Endodermal cell (in vitro differentiated cells): ENCODE results near the gene RNU4-1. TPM values are rescaled to one million over a fixed set of nuclear protein-coding genes. Genes with fewer than 3 reads are reported as not detected.
A peak's percentile ranks its signal among the peaks of the same experiment; 100 is the strongest.

Experiments
- DNase-seq: peaks from one replicate; pipeline ENCODE4 v3.0.0-alpha.2; 2017
- H3K27ac ChIP-seq: 2 replicates; pipeline ENCODE4 v1.5.1; 2013; ENCODE audit warnings: mild to moderate bottlenecking, low read depth, low read length, moderate library complexity
- H3K27me3 ChIP-seq: 2 replicates; pipeline ENCODE4 v1.6.1; 2013; ENCODE audit warnings: mild to moderate bottlenecking, low read length, moderate library complexity; ENCODE audit not compliant: insufficient read depth, control insufficient read depth, poor library complexity, severe bottlenecking
- H3K36me3 ChIP-seq: 2 replicates; pipeline ENCODE4 v1.7.0; 2013; ENCODE audit warnings: mild to moderate bottlenecking, low read length, moderate library complexity; ENCODE audit not compliant: control insufficient read depth, insufficient read depth
- H3K4me1 ChIP-seq: one replicate; pipeline ENCODE4 v1.7.0; 2013; ENCODE audit warnings: low read length; ENCODE audit not compliant: control insufficient read depth, insufficient read depth
- H3K4me3 ChIP-seq: 2 replicates; pipeline ENCODE4 v1.5.1; 2013; ENCODE audit warnings: mild to moderate bottlenecking, low read length, moderate library complexity
- H3K9ac ChIP-seq: 2 replicates; pipeline ENCODE4 v1.6.1; 2013; ENCODE audit warnings: mild to moderate bottlenecking, low read length, moderate library complexity; ENCODE audit not compliant: poor library complexity, severe bottlenecking; ENCODE audit errors: extremely low read depth
- H3K9me3 ChIP-seq: 2 replicates; pipeline ENCODE4 v1.6.1; 2013; ENCODE audit warnings: mild to moderate bottlenecking, low read length, moderate library complexity; ENCODE audit not compliant: control insufficient read depth
- H3K27ac Mint-ChIP-seq: 2 replicates; pipeline ENCODE4 v1.8.0; 2020; ENCODE audit warnings: mixed read lengths
- H3K27me3 Mint-ChIP-seq: 2 replicates; pipeline ENCODE4 v1.8.0; 2021; ENCODE audit warnings: mild to moderate bottlenecking, mixed read lengths; ENCODE audit not compliant: insufficient read depth
- H3K36me3 Mint-ChIP-seq: 2 replicates; pipeline ENCODE4 v1.8.0; 2020; ENCODE audit warnings: low read depth, mixed read lengths
- H3K4me1 Mint-ChIP-seq: 2 replicates; pipeline ENCODE4 v1.8.0; 2020; ENCODE audit warnings: mixed read lengths
- H3K4me3 Mint-ChIP-seq: 2 replicates; pipeline ENCODE4 v1.8.0; 2020; ENCODE audit warnings: mild to moderate bottlenecking, moderate library complexity, mixed read lengths
- H3K9me3 Mint-ChIP-seq: 2 replicates; pipeline ENCODE4 v1.8.0; 2020; ENCODE audit warnings: mild to moderate bottlenecking, mixed read lengths
- CTCF ChIP-seq: fragments of 200-600 bp; sonication (generic); conservative IDR thresholded peaks from 2 replicates; pipeline ENCODE4 v1.5.0; 2021; ENCODE audit warnings: antibody characterized with exemption, mild to moderate bottlenecking
- WGBS, 2 experiments: methylation state at CpG; one replicate each; pipeline versions ENCODE4 v1.1.5 to v1.1.7; 2013; ENCODE audit warnings: missing lambda C conversion rate in 2 of 2, mixed read lengths in 1 of 2; ENCODE audit not compliant: insufficient coverage in 1 of 2, insufficient read length in 1 of 2; 5-methylcytosine and 5-hydroxymethylcytosine counted together
- total RNA-seq, 2 donors: library from RNA; stranded (reverse); fragmentation: NEBNext Ultra II Directional in 1 of 2; extraction: Animal tissue kit (Norgen Biotek cat#: 25700) in 1 of 2; gene quantifications; 2 replicates in 1 of 2; 3 replicates in 1 of 2; pipeline ENCODE4 v1.2.1, GENCODE V29; 2021

RNU4-1 gene
- total RNA-seq, 2 donors from 2014 or later: 4,032 to 4,837 TPM

GRCh38 chr12:120321382-120322202 lies 28.6 kb upstream of the RNU4-1 start:
- DNase-seq: no peak

GRCh38 chr12:120317224-120318105 lies 24.4 kb upstream of the RNU4-1 start:
- H3K27me3 ChIP-seq: no peaks in the 10 kb centered on the region
- Mint-ChIP-seq H3K9me3 (peaks cover 4% of the 10 kb centered on the region), H3K4me1 (peaks cover 10% of the 10 kb centered on the region), H3K27me3 (peaks cover 12% of the 10 kb centered on the region), H3K36me3 (no peaks in the 10 kb centered on the region), H3K27ac (peak overlapping the region; percentile 97), H3K4me3 (peak overlapping the region; percentile 62)
- DNase-seq: peak; percentile 100
- WGBS, 2 experiments: 0 to 3% methylated on average over 18 to 41 of the region's 42 CpGs
- H3K36me3 ChIP-seq: no peaks in the 10 kb centered on the region
- H3K27ac ChIP-seq: no peak overlapping the region
- peak overlapping the region; percentile 78 for H3K9ac ChIP-seq
- H3K9me3 ChIP-seq: no peaks in the 10 kb centered on the region
- peak; percentile 67 for TF ChIP-seq CTCF
- peak overlapping the region; percentile 81 for H3K4me3 ChIP-seq
- H3K4me1 ChIP-seq: no peaks in the 10 kb centered on the region

More at GRCh38 chr12:120321382-120322202, 28.6 kb upstream of the RNU4-1 start:
- Mint-ChIP-seq H3K27me3 (peaks cover 25% of the 10 kb centered on the region), H3K9me3 (peaks cover 4% of the 10 kb centered on the region), H3K4me3 (no peak overlapping the region), H3K4me1 (peaks cover 14% of the 10 kb centered on the region), H3K27ac (no peak overlapping the region), H3K36me3 (no peaks in the 10 kb centered on the region)
- TF ChIP-seq CTCF: no peak
- no peaks in the 10 kb centered on the region for H3K36me3 ChIP-seq
- H3K27me3 ChIP-seq: no peaks in the 10 kb centered on the region
- H3K9me3 ChIP-seq: no peaks in the 10 kb centered on the region
- H3K4me3 ChIP-seq: no peak overlapping the region
- 85 to 90% methylated on average over 11 to 13 of the region's 13 CpGs for WGBS, 2 experiments
- H3K9ac ChIP-seq: no peak overlapping the region
- H3K27ac ChIP-seq: no peak overlapping the region
- H3K4me1 ChIP-seq: no peaks in the 10 kb centered on the region

GRCh38 chr12:120316798-120317223 lies 23.8 kb upstream of the RNU4-1 start:
- DNase-seq: no peak
- Histone ChIP-seq H3K36me3 (no peaks in the 10 kb centered on the region), H3K9ac (peak overlapping the region; percentile 78), H3K27ac (no peak overlapping the region), H3K4me1 (no peaks in the 10 kb centered on the region), H3K9me3 (no peaks in the 10 kb centered on the region), H3K27me3 (no peaks in the 10 kb centered on the region), H3K4me3 (peak overlapping the region; percentile 81)
- TF ChIP-seq CTCF: no peak
- peaks cover 10% of the 10 kb centered on the region for H3K4me1 Mint-ChIP-seq
- no peaks in the 10 kb centered on the region for H3K36me3 Mint-ChIP-seq
- H3K27me3 Mint-ChIP-seq: peaks cover 12% of the 10 kb centered on the region
- WGBS, 2 experiments: 76 to 78% methylated on average over 5 to 8 of the region's 9 CpGs
- peaks cover 4% of the 10 kb centered on the region for H3K9me3 Mint-ChIP-seq
- peak overlapping the region; percentile 97 for H3K27ac Mint-ChIP-seq
- peak overlapping the region; percentile 62 for H3K4me3 Mint-ChIP-seq
